HG02885 (cell line): ENCODE data around the gene AKAP6.

Experiments used
- ATAC-seq: cut with Tn5 transposase; IDR thresholded peaks from one replicate; pipeline ENCODE4 v1.9.1; 2021; ENCODE audit warnings: mild to moderate bottlenecking; ENCODE audit not compliant: unreplicated experiment, poor library complexity

Gene AKAP6

GRCh38 chr14:32513571-32514009 lies 184.5 kb downstream of the AKAP6 start:
- ATAC-seq: no peak

GRCh38 chr14:32514236-32514635 lies 185.1 kb downstream of the AKAP6 start:
- ATAC-seq: no peak

- no peak for ATAC-seq
Observed at GRCh38 chr14:32514681-32515080, 185.6 kb downstream of the AKAP6 start.

GRCh38 chr14:32524609-32525375 lies 195.7 kb downstream of the AKAP6 start:
- ATAC-seq: no peak

GRCh38 chr14:32525591-32525990 lies 196.5 kb downstream of the AKAP6 start:
- no peak for ATAC-seq

- ATAC-seq: no peak
Observed at GRCh38 chr14:32530800-32531199, 201.7 kb downstream of the AKAP6 start.

GRCh38 chr14:32531942-32532515 lies 202.9 kb downstream of the AKAP6 start:
- ATAC-seq: no peak

GRCh38 chr14:32534145-32534544 lies 205.0 kb downstream of the AKAP6 start:
- ATAC-seq: no peak

GRCh38 chr14:32536175-32536574 lies 207.1 kb downstream of the AKAP6 start:
- no peak for ATAC-seq

- no peak for ATAC-seq
Observed at GRCh38 chr14:32537166-32537565, 208.1 kb downstream of the AKAP6 start.

GRCh38 chr14:32542507-32542906 lies 213.4 kb downstream of the AKAP6 start:
- no peak for ATAC-seq

GRCh38 chr14:32545095-32545494 lies 216.0 kb downstream of the AKAP6 start:
- ATAC-seq: no peak

- ATAC-seq: no peak
Observed at GRCh38 chr14:32545506-32546210, 216.6 kb downstream of the AKAP6 start.

- ATAC-seq: no peak
Observed at GRCh38 chr14:32546246-32546645, 217.1 kb downstream of the AKAP6 start.

- no peak for ATAC-seq
Observed at GRCh38 chr14:32552766-32553165, 223.7 kb downstream of the AKAP6 start.

- no peak for ATAC-seq
Observed at GRCh38 chr14:32559048-32559447, 229.9 kb downstream of the AKAP6 start.

GRCh38 chr14:32559590-32559989 lies 230.5 kb downstream of the AKAP6 start:
- ATAC-seq: no peak

- ATAC-seq: peak; percentile 81
Observed at GRCh38 chr14:32560209-32560857, 231.2 kb downstream of the AKAP6 start.

GRCh38 chr14:32561520-32561919 lies 232.4 kb downstream of the AKAP6 start:
- no peak for ATAC-seq

- ATAC-seq: no peak
Observed at GRCh38 chr14:32564596-32564995, 235.5 kb downstream of the AKAP6 start.

- no peak for ATAC-seq
Observed at GRCh38 chr14:32565256-32565655, 236.2 kb downstream of the AKAP6 start.
